ENCODE measurements around the gene SMPD3. TPM values are rescaled to one million over a fixed set of nuclear protein-coding genes. Genes with fewer than 3 reads are reported as not detected.
A peak's percentile ranks its signal among the peaks of the same experiment; 100 is the strongest.

The SMPD3 gene
- total and polyA plus RNA-seq, 10 donors, result 0.66 to 6.5 (median 1.9) TPM

DNA sequence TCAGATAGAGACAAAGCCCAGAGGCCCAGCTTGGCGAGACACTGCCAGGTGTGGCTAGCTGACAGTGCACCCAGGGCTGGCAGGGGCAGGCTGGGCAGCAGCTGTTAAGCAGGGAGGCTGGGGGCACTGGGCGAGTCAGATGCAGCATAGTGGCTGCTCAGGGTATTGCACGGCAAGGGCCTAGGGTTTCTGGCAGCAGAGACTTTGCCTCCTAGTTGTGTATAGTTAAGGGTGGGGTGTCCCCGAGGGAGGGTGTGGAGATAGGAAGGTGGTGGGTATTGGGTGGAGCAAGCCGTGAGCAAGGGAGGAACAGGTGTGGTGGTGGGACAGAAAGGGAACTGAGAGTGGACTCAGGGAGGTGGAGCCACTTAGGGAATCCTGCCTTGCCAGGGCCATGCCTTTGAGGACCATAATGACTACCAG lies 66.0 kb downstream of the SMPD3 start:
- Histone ChIP-seq H3K36me3 (no peaks in the 10 kb centered on the region), H3K4me3 (no peak overlapping the region), H3K9me3 (no peaks in the 10 kb centered on the region), H3K4me1 (peaks cover 0 to 19% (median 4%) of the 10 kb centered on the region in 6 donors), H3K27ac (peak overlapping the region in 1 of 8 donors; percentile 24), H3K27me3 (replicated peaks in 1 of 7) (no peaks in the 10 kb centered on the region)
- DNase-seq, result no peak
- 57 to 68% (median 62%) methylated on average over 5 of the region's 5 CpGs for WGBS, 5 donors
- intact Hi-C loops (cut with DNase I; ENCODE audit: low total_unique reads), result no loop called here
- TF ChIP-seq, protein P1, sequence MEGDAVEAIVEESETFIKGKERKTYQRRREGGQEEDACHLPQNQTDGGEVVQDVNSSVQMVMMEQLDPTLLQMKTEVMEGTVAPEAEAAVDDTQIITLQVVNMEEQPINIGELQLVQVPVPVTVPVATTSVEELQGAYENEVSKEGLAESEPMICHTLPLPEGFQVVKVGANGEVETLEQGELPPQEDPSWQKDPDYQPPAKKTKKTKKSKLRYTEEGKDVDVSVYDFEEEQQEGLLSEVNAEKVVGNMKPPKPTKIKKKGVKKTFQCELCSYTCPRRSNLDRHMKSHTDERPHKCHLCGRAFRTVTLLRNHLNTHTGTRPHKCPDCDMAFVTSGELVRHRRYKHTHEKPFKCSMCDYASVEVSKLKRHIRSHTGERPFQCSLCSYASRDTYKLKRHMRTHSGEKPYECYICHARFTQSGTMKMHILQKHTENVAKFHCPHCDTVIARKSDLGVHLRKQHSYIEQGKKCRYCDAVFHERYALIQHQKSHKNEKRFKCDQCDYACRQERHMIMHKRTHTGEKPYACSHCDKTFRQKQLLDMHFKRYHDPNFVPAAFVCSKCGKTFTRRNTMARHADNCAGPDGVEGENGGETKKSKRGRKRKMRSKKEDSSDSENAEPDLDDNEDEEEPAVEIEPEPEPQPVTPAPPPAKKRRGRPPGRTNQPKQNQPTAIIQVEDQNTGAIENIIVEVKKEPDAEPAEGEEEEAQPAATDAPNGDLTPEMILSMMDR (IDR thresholded peaks at IDR 0.05 in 8 of 11, conservative IDR thresholded peaks at IDR 0.05 in 3 of 11), result peak in 7 of 11 experiments; percentile 20 to 44 (median 34)
- TF ChIP-seq POLR2AphosphoS5 (IDR thresholded peaks at IDR 0.05), result peak in 1 of 3 donors; percentile 13
- TF ChIP-seq POLR2A (IDR thresholded peaks at IDR 0.05), result no peak

DNA sequence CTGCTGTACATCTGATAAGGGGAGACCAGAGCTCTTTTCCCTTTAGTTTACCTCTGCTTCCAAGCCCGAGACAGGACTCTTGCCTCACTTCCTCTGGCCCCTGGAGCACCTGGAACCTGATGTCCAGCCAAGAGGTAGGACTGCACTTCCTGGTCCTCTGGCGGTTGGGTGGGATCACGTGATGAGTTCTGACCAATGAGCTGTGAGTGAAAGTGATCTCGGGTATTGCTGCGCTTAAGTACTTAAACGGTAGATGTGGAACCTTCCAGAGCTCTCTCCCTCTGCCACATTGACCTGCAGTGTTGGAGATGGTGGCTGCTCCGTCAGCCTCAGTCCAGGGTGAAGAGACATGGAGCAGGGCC lies 67.0 kb downstream of the SMPD3 start:
- H3K27me3 ChIP-seq (replicated peaks in 1 of 7), result no peaks in the 10 kb centered on the region
- WGBS, 5 donors, result 84 to 96% (median 89%) methylated on average over 7 of the region's 7 CpGs
- peaks cover 0 to 19% (median 4%) of the 10 kb centered on the region in 6 donors for H3K4me1 ChIP-seq
- DNase-seq, result no peak
- no peak overlapping the region for H3K4me3 ChIP-seq
- no peaks in the 10 kb centered on the region for H3K36me3 ChIP-seq
- TF ChIP-seq, protein P1 (IDR thresholded peaks at IDR 0.05 in 8 of 11, conservative IDR thresholded peaks at IDR 0.05 in 3 of 11), result no peak
- no peak for TF ChIP-seq POLR2A (IDR thresholded peaks at IDR 0.05)
- no peak for TF ChIP-seq POLR2AphosphoS5 (IDR thresholded peaks at IDR 0.05)
- intact Hi-C loops (cut with DNase I; ENCODE audit: low total_unique reads), result no loop called here
- no peak overlapping the region for H3K27ac ChIP-seq
- H3K9me3 ChIP-seq, result no peaks in the 10 kb centered on the region

DNA sequence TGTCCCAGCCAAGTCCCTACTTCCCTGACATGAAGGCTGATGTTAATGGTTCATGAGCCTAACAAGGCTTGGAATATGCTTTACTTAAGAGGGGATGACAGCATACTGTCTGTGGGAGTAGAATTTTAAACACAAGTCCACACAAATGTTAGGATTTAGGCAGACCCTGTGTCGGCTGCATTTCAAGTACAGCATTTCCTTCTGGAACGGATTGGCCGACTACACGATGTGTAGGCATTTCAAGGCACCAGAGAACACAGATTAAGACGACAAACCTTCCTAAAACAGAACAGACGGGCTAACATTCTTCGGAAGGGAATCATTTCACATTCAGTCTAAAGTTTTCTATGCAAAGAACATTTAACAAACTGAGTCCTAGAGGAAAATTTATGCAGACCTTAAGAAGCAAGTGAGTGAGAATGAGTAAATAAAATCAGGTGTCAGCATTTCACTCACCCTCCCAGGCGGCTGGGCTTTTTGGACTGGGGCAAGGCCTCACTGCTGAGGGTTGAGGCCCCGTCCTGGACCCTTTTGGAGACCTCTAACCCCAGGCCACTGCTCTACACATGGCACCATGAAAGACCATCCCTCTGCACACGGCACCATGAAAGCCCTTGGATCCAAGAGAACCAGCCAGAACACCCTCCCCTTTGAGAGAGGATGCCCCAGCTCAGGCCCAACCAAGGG lies 67.5 kb downstream of the SMPD3 start:
- 88 to 93% (median 91%) methylated on average over 10 of the region's 10 CpGs for WGBS, 5 donors
- TF ChIP-seq, protein P1 (IDR thresholded peaks at IDR 0.05 in 8 of 11, conservative IDR thresholded peaks at IDR 0.05 in 3 of 11), result no peak
- TF ChIP-seq POLR2AphosphoS5 (IDR thresholded peaks at IDR 0.05) (no peak), POLR2A (IDR thresholded peaks at IDR 0.05) (no peak)
- H3K4me1 ChIP-seq, result peaks cover 0 to 19% (median 4%) of the 10 kb centered on the region in 6 donors
- H3K36me3 ChIP-seq, result no peaks in the 10 kb centered on the region
- no peak overlapping the region for H3K27ac ChIP-seq
- H3K9me3 ChIP-seq, result no peaks in the 10 kb centered on the region
- H3K27me3 ChIP-seq (replicated peaks in 1 of 7), result no peaks in the 10 kb centered on the region
- H3K4me3 ChIP-seq, result no peak overlapping the region
- no peak for DNase-seq
- intact Hi-C loops (cut with DNase I; ENCODE audit: low total_unique reads), result no loop called here

DNA sequence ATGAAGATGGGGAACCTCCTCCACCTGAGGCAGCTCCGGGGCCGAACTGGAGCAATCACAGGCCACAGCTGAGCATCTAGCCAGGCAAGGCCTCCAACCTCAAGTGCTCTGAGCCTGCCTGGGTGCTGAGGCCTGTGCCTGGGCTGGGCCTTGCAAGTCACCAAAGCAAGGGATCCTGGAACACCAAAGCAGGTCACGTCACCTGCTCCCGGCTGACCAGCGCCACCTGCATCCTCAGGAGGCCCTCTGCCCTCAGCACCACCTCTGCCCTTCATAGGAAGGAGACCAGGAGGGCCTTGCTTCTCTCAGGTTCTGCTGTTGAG lies 68.0 kb downstream of the SMPD3 start:
- 87 to 100% (median 90%) methylated on average over 4 to 5 of the region's 5 CpGs for WGBS, 5 donors
- H3K27ac ChIP-seq, result no peak overlapping the region
- peaks cover 0 to 19% (median 4%) of the 10 kb centered on the region in 6 donors for H3K4me1 ChIP-seq
- DNase-seq, result no peak
- H3K4me3 ChIP-seq, result no peak overlapping the region
- no peak for TF ChIP-seq POLR2A (IDR thresholded peaks at IDR 0.05)
- TF ChIP-seq POLR2AphosphoS5 (IDR thresholded peaks at IDR 0.05), result no peak
- TF ChIP-seq, protein P1 (IDR thresholded peaks at IDR 0.05 in 8 of 11, conservative IDR thresholded peaks at IDR 0.05 in 3 of 11), result no peak
- H3K9me3 ChIP-seq, result no peaks in the 10 kb centered on the region
- no peaks in the 10 kb centered on the region for H3K36me3 ChIP-seq
- intact Hi-C loops (cut with DNase I; ENCODE audit: low total_unique reads), result no loop called here
- no peaks in the 10 kb centered on the region for H3K27me3 ChIP-seq (replicated peaks in 1 of 7)

Measured in spleen (tissue), 11 donors.